GM19324 (cell line): ENCODE data around the gene RDM1.

Experiments used
- ATAC-seq: cut with Tn5 transposase; IDR thresholded peaks from one replicate; pipeline ENCODE4 v1.9.1; 2021; ENCODE audit warnings: mild to moderate bottlenecking, moderate library complexity; ENCODE audit not compliant: unreplicated experiment, low FRiP score

Gene RDM1

DNA sequence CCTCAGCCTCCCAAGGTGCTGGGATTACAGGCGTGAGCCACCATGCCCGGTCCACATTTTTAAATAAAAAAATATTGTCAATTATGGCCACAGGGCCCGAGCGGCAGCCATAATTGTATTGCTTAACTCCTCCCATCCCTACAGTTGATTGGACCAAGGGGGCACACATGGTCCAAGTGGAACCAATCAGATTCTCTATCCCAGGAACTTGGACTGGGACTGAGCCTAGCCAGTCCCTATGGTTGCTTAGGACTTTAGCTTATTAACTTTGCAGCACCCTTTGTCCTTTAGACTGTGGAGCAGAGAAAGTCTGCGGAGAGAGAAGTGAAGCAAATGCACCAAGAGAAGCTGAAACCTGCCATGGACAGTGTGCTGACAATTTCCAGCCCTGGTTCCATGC is 5.5 kb upstream of the RDM1 start:
- no peak for ATAC-seq

DNA sequence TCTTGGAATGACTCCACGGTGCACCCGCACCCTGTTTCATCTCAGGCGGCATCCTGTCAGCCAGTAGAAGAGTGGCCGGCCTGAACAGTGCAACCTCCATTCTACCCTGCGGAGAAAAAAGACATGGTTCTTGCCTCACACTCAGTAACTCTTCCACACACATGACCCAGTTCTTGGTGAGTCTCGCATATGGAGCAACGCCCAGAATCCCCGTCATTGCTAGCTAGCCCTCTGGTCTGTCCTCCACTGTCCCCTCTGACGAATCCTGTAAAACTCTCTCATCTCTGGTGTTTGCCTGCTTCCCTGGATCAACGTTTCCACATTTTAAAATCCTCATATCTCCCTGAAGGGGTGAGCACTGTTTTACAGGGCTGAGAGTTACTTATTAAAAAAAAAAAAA is 4.2 kb upstream of the RDM1 start:
- no peak for ATAC-seq

DNA sequence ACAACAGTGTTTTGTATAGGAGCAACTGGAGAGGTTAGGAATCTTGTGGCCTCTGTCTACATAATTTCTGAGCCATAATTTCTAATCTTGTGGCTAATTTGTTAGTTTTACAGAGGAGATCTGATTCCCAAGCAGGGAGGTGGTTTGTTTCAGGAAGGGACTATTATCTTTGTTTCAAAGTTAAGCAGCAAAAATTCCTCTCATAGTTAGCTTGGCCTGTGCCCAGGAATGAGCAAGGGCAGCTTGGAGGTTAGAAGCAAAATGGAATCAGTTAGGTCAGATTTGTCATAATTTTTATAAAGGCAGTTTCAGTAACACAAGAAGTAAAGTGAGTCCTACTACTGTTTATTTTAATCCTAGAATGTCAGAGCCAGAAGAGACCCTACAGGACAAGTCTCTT is 2.0 kb upstream of the RDM1 start:
- ATAC-seq = no peak

DNA sequence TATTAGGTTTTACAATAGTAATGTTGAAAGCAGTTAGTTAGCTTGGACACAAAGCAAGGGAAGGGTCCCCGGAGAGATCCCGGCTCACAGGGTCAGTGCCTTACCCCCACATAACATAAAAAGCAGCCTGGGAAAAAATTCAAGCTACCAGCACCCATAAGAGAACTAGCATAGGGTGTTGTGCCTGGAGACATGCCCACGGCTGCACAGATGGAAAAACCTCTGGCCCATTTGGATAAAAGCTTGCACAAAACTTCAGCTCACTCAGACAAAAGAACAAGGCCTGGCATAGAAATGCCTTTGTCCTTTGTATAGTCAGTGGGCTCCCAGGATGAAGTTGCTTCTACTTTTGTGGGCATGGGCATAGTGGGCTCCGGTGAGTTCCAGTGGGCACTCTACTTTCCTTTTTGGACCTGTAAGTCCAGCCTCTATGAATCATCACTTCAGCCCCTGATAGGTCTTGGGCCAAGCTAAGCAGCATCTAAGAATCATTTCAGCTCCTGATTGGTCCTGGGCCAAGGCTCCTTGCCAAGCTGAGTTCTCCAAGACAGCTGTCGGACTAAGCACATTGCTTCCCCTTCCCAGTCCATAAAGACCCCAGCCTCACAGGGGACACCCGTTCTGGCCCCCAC is 1.3 kb upstream of the RDM1 start:
- ATAC-seq = no peak

DNA sequence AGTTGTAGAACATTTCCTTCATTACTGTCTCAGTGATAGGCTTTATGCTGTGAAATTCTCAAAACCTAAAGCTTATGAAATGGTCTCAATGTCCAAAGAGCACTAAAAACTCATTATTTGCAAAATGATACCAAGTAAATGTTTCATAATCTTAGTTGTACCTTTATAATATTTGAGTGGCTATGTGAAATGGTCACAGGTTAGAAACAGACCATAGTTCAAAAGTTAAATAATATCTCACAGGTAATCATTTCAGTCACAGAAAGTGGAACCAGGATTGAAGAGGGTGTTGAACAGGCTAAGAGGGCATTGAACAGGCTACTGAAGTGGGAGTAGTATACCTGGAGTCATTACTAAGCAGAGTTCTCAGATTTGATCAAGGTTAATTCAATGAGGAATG is 2.9 kb downstream of the RDM1 start:
- ATAC-seq = no peak

DNA sequence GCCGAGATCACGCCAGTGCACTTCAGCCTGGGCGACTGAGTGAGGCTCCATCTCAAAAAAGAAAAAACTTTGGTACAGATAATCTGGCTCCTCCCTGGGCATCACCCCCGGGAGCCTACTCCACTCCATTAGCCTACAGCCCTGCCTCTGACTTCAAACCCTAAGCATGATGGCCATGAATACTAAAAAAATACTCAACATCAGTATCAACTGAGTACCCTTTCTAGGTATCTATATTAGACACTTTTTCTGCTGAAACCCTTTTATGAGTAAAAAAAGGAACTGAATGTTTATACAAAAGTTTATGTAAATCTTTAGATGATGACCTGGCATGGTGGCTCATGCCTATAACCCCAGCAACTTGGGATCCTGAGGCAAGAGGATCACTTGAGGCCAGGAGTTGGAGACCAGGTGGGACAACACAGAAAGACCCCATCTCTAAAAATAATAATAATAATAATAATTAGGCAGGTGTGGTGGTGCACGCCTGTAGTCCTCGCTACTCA is 6.9 kb downstream of the RDM1 start:
- ATAC-seq = no peak

DNA sequence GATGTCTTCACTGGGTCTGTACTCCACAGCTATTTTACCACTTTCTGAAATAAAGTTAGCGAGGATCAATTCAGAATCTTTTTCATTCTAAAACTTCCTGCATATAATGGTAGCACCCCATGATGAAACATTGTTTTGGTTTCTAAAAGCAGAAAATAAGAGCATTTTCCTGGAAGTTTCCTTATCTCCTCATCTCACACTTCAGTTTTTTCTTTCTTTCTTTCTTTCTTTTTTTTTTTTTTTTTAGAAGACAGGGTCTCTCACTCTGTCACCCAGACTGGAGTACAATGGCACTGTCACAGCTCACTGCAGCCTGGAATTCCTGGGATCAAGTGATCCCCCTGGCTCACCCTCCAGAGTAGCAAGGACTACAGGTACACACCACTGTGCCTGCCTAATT is 10.3 kb downstream of the RDM1 start:
- no peak for ATAC-seq

DNA sequence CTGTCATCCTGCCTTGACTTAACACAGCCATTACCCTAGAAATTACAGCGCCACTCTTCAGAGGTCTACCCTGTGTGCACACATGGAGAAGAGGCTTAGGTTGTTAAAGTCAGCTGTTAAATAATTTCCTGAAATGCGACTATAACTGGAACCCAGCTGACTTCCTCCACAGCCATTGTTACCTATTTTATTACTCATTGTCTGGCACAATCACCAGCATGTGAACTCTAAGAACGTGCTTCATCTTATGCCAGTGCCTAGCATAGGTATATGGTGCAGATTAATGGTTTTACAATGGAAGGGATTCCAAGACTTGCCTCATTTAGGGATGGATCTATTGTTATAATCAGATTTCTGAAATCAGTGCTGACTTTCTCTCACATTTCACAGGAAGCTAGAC is 11.9 kb downstream of the RDM1 start:
- no peak for ATAC-seq

DNA sequence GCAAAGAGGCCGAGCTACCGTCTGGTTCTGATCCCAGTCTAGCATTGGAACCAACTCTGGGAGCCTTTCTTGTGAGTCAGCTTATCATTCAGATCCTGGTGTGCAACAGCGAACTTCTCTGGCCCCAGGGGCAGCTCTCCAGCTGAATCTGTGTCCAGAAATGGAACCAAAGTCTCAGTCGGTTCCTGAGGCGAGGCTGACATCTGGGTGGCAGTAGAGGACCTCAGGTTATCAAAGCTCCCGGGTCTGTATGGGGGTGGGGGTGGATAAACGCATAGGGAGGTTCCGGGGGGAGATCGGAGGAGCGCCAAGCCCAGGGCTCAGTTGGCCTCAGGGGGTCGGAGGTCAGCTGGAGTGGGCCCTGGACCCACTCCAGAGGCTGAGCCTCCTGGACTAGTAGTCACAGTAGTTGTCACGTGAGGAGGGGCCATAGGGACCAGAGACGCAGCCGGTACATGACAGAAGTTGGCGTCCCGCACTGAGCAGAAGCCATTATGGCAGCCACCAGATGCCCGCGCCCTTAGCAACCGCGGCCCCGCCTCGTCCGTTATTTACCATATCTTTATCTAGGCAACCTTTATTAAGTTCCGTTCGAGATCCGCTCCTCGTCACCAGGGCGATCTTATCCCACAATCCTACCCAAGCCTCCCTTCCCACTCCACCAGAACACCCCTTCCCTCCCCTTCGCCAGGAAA is 12.9 kb downstream of the RDM1 start:
- ATAC-seq = no peak

DNA sequence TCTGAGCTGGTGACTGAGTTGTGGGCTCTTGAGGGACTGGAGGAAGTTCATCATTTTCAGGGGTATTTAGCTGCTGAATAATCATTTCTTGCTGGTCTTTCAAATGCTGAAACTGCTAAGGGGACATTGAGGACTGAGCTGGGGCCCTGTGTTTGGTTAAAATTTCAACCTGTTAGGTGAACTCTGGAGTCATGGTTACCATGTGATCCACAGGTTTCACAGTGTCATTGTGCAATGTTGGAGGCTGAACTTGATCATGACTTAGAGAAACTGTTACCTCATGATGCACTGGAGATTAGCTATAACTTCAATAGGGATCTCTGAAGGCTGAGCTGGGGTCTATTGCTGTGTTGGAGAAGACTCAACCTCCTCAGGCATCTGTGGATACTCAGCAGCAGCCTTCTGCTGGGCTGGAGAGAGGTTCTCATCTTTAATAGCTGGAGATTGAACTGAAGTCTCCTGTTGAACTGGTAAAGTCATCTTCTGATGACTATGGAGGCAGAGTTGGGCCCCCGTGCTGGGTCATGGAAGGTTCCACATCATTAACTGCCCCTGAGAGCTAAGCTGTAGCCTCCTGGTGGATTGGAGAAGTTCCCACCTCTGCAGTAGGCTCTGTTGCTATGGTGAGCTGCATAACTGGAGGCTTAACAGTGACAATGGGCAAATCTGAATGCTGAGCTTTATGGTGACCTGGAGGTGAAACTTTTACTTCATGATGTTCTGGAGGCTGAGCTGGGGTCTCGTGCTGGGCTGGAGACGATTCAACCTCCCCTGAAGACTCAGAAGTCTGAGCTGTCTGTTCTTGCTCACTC is 15.2 kb downstream of the RDM1 start:
- no peak for ATAC-seq

DNA sequence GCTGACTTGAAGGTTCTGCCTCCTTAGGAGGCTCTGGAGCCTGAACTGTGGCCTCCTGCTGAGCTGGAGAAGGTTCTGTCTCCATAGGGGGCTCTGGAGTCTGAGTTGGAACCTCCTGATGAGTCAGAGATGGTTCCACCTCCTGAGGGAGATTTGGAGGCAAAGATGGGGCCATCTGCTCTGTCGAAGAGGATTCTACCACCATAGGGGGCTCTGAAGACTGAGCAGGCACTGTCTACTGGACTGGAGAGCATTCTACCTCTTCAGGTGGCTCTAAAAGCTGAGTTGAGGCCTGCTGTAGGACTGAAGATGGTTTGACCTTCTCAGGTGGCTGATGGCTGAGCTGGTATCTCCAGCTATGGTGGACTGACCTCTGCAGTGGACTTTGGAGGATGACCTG is 16.2 kb downstream of the RDM1 start:
- no peak for ATAC-seq

DNA sequence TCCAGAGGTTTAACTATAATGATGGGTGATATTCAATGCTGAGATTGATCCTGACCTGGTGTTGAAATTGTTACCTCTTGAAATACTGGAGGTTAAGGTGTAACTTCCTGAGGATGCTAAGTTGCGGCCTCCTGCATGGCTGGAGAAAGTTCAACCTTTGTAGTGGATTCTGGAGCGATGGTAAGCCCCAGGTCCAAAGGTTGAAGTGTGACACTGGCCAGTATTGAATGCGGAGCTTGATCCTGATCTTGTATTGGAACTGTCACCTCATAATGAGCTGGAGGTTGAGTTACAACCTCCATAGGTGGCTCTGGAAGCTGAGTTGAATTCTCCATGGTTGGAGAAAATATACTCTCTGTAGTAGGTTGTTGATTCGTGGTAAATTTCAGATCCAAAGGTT is 17.0 kb downstream of the RDM1 start:
- ATAC-seq = no peak

DNA sequence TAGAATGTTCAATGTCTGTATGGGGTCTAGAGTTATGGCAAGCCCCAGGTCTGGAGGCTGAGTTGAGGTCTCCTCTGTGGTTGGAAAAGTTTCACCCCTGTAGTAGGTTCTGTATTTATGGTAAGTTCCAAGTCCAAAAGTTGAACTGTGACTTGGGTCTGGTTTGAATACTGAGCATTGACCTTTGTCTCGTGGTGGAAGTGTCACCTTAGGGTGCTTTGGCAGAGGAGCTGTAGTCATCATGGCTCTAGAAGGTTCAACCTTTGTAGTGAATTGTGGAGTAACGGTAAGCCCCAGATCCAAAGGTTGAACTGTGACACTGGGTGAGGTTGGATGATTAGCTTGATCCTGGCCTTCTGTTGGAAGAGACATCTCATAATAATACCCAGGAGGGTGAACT is 17.6 kb downstream of the RDM1 start:
- no peak for ATAC-seq

DNA sequence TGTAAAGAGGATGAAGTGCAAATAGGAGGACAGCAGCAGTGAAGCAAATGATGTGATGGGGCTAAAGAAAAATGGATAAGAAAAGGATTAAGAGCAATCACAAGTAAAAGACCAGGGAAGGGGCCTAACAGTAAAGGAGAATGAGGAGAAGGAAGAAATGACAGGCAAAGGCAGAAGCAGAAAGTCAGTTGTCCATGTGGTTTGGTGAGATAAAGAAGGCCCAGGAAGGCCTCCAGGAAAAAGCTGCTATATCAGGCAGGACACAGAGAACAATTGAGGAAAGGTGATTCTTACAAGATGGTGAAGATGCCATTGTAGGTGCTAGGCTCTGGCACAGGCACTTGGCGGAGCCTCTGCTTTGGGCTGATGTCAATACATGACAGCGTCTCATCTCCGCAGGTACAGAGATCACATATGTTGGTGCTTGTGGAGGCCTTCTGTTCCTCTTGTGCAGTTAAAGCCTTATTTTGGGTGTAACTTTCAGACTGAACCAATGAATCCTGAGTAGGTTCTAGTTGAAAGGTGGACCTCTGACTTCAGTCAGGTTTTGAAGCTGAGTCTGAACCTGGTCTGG is 18.1 kb downstream of the RDM1 start:
- no peak for ATAC-seq

DNA sequence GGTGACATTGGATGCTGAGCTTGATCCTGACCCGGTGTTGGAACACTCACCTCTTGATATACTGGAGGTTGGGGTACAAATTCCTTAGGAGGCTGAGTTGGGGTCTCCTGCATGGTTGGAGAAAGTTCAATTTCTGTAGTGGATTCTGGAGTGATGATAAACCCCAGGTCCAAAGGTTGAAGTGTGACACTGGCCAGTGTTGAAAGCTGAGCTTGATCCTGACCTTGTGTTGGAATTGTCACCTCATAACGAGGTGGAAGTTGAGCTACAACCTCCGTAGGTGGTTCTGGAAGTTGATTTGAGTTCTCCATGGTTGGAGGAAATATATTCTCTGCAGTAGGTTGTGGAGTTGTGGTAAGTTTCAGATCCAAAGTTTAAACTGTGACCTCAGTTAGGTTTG is 21.2 kb downstream of the RDM1 start:
- ATAC-seq = no peak

DNA sequence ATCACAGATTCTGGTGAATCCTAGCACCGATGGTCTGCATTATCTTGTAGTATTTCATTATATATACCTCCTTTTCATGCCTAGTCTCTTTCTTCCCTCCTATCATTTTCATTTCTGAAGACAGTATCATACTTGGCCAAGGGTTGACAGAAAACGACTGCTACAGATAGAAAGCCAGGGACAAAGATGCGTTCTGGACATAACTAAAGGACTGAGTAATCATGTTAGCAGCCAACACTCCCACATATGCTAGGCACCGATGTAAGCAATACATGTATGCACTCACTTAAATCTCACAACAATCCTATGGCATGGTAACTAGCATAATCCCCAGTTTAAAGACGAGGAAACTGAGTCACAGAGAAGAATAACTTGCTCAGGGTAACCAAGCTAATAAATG is 22.9 kb downstream of the RDM1 start:
- no peak for ATAC-seq

DNA sequence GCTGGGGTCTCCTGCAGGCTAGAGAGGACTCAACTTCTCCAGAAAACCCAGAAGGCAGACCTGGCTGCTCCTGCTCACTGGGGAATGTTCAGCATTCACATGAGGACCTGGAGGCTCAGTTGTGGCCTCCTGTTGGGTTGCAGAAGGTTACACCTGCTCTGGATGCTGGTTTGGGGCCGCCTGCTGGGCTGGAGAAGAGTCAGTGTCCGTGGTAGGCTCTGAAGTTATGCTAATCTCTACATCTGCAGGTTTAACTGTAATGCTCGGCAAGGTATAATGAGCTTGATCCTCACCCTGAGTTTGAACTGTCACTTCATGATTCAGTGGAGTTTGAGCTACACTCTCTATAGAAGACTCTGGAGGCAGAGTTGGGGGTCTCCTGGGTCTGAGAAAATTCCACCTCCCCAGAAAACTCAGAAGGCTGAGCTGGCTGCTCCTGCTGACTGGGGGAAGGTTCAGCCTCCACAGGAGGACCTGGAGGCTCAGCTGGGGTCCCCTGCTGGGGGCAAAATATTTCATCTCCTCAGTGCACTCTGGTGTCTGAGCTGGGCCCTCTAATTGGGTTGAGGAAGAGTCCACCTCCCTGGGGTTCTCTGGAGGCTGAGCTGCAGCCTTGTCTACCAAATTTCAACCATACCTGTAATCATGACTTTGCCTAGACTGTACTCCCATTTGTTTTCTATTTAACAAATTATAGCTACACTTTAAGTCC is 23.5 kb downstream of the RDM1 start:
- ATAC-seq = no peak

DNA sequence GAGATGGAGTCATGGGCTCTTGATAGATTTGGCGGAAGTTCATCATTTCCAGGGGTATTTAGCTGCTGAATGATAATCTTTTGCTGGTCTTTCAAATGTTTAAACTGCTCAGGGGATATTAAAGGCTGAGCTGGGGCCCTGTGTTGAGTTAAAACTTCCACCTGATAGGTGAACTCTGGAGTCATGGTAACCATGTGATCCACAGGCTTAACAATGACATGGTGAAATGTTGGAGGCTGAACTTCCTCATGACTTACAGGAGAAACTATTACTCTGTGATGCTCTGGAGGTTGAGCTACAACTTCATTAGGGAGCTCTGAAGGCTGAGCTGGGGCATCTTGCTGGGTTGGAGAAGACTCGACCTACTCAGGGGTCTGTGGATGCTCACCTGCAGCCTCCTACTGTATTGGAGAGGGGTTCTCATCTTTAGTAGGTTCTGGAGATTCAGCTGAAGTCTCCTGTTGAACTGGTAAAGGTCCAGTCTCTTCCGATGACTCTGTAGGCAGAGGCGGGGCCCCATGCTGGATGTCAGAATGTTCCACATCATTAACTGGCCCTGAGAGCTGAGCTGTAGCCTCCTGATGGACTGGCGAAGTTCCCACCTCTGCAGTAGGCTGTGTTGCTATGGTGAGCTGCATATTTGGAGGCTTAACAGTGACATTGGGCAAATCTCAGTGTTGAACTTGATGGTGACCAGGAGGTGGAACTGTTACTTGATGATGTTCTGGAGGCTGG is 24.2 kb downstream of the RDM1 start:
- ATAC-seq = no peak

DNA sequence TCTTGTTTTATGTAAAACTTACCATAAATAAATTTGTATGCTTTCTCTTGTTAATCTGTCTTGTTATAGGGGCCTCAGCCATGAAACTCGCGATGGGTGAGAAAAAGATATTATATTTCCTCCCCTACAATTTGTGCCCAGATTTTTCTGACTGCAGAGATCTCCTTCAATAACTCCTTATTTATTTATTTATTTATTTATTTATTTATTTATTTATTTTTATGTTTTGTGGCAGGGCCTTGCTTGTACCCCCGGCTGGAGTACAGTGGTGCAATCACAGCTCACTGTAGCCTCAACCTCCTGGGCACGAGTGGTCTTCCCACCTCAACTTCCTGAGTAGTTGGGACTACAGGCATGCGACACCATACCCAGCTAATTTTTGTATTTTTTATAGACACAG is 27.1 kb downstream of the RDM1 start:
- no peak for ATAC-seq

DNA sequence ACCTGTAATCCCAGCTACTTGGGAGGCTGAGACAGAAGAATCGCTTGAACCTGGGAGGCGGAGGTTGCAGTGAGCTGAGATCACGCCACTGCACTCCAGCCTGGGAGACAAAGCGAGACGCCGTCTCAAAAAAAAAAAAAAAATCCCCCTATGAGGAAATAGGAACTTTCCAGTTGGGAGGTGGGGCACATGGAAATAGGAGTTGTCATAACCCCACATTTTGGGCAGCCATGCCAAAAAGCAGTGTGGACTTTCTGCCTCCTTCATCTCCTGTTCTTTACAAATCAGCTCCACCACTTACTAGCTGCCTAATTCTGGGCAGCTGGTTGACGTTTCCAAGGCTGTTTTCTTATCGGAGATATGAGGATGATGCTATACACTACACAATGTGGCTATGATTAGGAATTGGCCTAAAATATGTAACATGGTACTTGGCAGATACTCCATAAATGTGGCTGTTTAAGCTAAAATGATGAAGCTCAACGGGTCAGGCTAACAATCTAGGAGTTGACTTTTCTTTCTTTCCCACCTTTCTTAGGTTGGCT is 28.9 kb downstream of the RDM1 start:
- no peak for ATAC-seq
